Ishikawa (cell line): ENCODE results near the gene GPR87.

Experiments
- CEBPB ChIP-seq: IDR thresholded peaks from 2 replicates; pipeline ENCODE4 v1.6.1; 2012
- FOXM1 ChIP-seq: IDR thresholded peaks from 2 replicates; pipeline ENCODE4 v1.6.1; 2012; ENCODE audit warnings: low read depth, borderline replicate concordance
- RAD21 ChIP-seq: IDR thresholded peaks from 2 replicates; pipeline ENCODE4 v1.6.1; 2012; ENCODE audit warnings: low read depth
- TAF1 ChIP-seq: IDR thresholded peaks from 2 replicates; pipeline ENCODE4 v1.6.1; 2012; ENCODE audit warnings: low read depth, mild to moderate bottlenecking
- YY1 ChIP-seq: IDR thresholded peaks from 2 replicates; pipeline ENCODE4 v1.6.1; 2012; ENCODE audit warnings: low read depth
- ZBTB7A ChIP-seq: IDR thresholded peaks from 2 replicates; pipeline ENCODE4 v1.6.1; 2012; ENCODE audit warnings: low read depth
- TF ChIP-seq, protein P1 (sequence below): IDR thresholded peaks from 2 replicates; pipeline ENCODE4 v1.6.1; 2012; ENCODE audit warnings: low read depth, mild to moderate bottlenecking
- TF ChIP-seq, protein P2 (sequence below): IDR thresholded peaks from 2 replicates; pipeline ENCODE4 v1.6.1; 2012

DNA sequence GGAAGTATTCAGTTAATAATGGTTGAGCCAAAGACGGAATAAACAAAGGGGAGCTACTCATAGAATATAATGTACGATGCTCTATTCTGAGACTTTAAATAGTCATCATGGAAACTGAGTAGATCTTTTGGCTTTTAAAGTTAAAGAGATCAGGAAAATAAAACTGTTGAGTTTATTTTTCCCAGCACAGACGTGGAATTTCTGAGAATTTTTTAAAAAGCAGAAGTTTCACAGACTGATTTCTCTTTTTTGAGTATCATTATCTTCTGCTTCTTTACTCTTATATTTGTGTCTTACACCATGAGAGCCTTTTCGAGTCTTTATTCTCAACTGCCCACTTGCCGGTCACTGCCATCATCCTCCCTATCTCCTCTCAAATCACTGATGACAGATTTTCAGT is 51.5 kb downstream of the GPR87 start:
- TF ChIP-seq RAD21 = no peak
- TF ChIP-seq, protein P1, sequence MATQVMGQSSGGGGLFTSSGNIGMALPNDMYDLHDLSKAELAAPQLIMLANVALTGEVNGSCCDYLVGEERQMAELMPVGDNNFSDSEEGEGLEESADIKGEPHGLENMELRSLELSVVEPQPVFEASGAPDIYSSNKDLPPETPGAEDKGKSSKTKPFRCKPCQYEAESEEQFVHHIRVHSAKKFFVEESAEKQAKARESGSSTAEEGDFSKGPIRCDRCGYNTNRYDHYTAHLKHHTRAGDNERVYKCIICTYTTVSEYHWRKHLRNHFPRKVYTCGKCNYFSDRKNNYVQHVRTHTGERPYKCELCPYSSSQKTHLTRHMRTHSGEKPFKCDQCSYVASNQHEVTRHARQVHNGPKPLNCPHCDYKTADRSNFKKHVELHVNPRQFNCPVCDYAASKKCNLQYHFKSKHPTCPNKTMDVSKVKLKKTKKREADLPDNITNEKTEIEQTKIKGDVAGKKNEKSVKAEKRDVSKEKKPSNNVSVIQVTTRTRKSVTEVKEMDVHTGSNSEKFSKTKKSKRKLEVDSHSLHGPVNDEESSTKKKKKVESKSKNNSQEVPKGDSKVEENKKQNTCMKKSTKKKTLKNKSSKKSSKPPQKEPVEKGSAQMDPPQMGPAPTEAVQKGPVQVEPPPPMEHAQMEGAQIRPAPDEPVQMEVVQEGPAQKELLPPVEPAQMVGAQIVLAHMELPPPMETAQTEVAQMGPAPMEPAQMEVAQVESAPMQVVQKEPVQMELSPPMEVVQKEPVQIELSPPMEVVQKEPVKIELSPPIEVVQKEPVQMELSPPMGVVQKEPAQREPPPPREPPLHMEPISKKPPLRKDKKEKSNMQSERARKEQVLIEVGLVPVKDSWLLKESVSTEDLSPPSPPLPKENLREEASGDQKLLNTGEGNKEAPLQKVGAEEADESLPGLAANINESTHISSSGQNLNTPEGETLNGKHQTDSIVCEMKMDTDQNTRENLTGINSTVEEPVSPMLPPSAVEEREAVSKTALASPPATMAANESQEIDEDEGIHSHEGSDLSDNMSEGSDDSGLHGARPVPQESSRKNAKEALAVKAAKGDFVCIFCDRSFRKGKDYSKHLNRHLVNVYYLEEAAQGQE = no peak
- TF ChIP-seq, protein P2, sequence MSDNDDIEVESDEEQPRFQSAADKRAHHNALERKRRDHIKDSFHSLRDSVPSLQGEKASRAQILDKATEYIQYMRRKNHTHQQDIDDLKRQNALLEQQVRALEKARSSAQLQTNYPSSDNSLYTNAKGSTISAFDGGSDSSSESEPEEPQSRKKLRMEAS = no peak
- no peak for TF ChIP-seq CEBPB
- no peak for TF ChIP-seq TAF1
- TF ChIP-seq ZBTB7A = no peak
- no peak for TF ChIP-seq YY1
- no peak for TF ChIP-seq FOXM1
